Kidney epithelial cell (primary cell): ENCODE data around the gene NAP1L5. TPM values are rescaled to one million over a fixed set of nuclear protein-coding genes. Genes with fewer than 3 reads are reported as not detected.

ENCODE experiments used
- DNase-seq: peaks from one replicate; pipeline ENCODE4 v3.0.0-alpha.2; 2010; ENCODE audit warnings: low read depth
- H3K27me3 ChIP-seq: 2 replicates; pipeline ENCODE4 v1.6.0; 2011; ENCODE audit warnings: low read length; ENCODE audit not compliant: control insufficient read depth, insufficient read depth
- H3K36me3 ChIP-seq: 2 replicates; pipeline ENCODE4 v1.5.1; 2011; ENCODE audit warnings: low read length; ENCODE audit not compliant: control insufficient read depth, insufficient read depth
- H3K4me3 ChIP-seq: 2 replicates; pipeline ENCODE4 v1.5.1; 2011; ENCODE audit warnings: low read depth, mild to moderate bottlenecking, control low read depth, low read length
- total RNA-seq: library from RNA; depleted of rRNA; stranded (reverse); fragments of >200 nt; gene quantifications from 2 replicates; pipeline ENCODE4 v1.2.3, GENCODE V29; 2015
- TF ChIP-seq, protein P1 (sequence below): IDR thresholded peaks from 2 replicates; pipeline ENCODE4 v1.5.1; 2011; ENCODE audit warnings: mild to moderate bottlenecking, moderate library complexity, low read length, control low read depth, inconsistent platforms; ENCODE audit not compliant: insufficient read depth, poor library complexity, severe bottlenecking

The NAP1L5 gene
- total RNA-seq, 1 donor from 2014 or later = 0.96 TPM

DNA sequence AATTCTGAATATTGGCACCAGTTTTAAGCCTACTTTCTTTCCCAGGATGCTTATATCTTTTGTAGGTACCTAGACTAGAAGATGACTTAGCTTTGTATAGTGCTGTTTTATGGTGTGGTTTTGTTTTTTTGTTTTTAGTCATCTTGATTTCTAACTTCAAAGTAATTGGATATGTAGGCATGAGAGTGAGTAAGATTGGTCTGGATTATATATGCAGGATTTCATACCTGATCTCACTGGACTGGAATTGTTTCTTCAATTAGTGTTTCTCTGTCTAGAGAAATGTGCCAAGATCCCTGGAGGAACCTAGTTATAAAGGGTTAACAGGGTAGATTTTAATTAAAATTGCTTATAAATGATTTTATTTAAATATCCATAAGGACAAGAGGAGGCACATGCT is 23.1 kb downstream of the NAP1L5 start:
- Histone ChIP-seq H3K36me3 (no peaks in the 10 kb centered on the region), H3K4me3 (no peak overlapping the region), H3K27me3 (no peaks in the 10 kb centered on the region)
- TF ChIP-seq, protein P1, sequence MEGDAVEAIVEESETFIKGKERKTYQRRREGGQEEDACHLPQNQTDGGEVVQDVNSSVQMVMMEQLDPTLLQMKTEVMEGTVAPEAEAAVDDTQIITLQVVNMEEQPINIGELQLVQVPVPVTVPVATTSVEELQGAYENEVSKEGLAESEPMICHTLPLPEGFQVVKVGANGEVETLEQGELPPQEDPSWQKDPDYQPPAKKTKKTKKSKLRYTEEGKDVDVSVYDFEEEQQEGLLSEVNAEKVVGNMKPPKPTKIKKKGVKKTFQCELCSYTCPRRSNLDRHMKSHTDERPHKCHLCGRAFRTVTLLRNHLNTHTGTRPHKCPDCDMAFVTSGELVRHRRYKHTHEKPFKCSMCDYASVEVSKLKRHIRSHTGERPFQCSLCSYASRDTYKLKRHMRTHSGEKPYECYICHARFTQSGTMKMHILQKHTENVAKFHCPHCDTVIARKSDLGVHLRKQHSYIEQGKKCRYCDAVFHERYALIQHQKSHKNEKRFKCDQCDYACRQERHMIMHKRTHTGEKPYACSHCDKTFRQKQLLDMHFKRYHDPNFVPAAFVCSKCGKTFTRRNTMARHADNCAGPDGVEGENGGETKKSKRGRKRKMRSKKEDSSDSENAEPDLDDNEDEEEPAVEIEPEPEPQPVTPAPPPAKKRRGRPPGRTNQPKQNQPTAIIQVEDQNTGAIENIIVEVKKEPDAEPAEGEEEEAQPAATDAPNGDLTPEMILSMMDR = no peak
- DNase-seq = no peak

DNA sequence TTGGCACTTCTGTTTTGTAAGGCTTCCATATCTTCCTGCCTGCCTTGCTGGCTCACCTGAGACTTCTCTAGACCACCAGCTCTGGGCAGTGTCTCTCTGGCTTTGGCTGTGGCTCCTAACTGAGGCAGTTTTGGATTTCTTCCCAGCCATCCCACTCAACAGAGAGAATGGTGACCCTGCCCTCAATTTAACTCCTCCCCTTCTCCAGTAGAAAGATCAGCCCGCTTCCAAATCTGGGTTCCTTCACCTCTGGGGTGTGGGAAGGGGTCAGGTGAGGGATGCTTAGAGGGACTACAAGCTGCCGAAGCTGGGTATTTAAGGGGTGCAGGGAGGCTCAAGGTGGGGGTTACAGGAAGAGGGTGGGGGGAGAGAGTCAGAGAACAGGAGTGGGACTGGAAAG is 23.7 kb downstream of the NAP1L5 start:
- Histone ChIP-seq H3K27me3 (no peaks in the 10 kb centered on the region), H3K4me3 (no peak overlapping the region), H3K36me3 (no peaks in the 10 kb centered on the region)
- TF ChIP-seq, protein P1 = no peak
- no peak for DNase-seq

DNA sequence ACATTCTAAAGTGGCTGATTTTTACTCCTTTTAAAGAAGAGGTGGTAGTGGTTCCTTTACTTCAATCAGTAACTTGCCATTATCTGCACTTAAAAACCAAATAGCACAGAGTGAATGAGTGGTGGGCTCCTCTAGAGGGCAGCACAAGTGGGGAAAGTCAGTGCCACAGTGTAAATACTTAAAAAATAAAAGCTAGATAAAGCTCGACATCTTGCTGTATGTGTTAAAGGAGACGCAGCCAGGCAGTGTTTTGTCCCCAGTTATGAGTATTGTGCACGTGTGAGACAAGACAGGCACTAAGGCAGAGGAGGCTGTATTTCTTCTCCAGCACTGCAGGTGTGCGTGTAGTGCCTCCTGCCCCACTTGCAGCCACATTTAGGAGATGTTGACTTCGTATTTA is 24.6 kb downstream of the NAP1L5 start:
- Histone ChIP-seq H3K4me3 (no peak overlapping the region), H3K27me3 (no peaks in the 10 kb centered on the region), H3K36me3 (no peaks in the 10 kb centered on the region)
- no peak for DNase-seq
- TF ChIP-seq, protein P1 = peak; percentile 78

DNA sequence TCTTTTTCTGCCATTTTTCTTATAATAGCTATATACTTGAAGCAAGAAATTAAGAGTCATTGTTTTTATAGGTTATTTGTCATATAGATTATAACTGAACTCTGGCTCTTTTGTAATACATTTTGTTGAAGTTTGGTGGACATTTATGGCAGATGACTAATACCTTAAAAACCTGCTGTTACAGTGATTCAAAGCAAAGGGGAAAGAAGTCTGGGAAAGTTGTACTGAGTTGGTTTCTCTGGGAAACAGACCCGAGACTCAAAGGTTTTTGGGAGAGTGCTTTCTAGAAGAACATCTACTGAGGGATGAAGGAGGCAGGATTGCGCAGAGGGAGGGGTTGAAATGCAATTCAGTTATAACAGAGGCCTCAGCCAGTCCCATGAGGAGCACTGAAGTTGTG is 35.9 kb downstream of the NAP1L5 start:
- H3K27me3 ChIP-seq = no peaks in the 10 kb centered on the region
- no peaks in the 10 kb centered on the region for H3K36me3 ChIP-seq
- no peak for DNase-seq
- TF ChIP-seq, protein P1 = no peak
- H3K4me3 ChIP-seq = no peak overlapping the region

DNA sequence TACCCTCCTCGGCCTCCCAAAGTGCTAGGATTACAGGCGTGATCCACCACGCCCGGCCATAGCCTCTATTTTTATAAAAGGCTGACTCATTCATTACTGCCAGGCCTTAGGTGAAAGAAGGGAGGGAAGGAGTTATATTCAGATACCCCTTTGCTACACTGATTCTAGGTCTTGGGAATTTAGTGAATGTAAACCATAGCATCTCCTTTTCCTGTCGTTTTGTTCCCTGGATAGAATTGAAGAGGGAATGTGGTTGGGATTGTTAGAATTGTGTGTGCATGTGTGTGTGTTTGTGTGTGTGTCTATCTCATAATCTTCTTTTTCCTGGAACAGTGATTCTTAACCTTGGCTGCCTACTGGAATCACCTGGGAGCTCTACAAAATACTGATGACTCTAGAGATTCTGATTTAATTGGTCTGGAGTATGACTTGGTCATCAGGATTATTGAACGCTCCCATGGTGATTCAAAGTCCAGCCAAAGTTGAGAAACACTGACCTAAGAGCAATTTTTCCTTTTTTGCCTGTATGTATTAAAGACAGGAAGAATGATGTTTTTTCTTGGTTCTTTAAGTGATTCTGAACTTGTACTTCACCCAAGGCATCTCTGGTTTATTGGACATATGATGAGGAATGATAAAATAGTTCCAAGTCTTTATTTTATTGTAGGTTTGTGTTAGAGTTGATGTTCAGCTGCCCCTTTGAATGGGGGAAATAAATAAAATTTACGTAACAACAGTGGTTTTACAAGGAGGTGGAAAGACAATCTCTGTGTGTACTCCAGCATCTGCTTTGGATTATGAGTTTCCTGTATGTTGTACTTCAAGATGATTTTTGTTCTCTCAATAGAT is 37.0 kb downstream of the NAP1L5 start:
- DNase-seq = no peak
- TF ChIP-seq, protein P1 = no peak
- no peak overlapping the region for H3K4me3 ChIP-seq
- no peaks in the 10 kb centered on the region for H3K36me3 ChIP-seq
- H3K27me3 ChIP-seq = no peaks in the 10 kb centered on the region

DNA sequence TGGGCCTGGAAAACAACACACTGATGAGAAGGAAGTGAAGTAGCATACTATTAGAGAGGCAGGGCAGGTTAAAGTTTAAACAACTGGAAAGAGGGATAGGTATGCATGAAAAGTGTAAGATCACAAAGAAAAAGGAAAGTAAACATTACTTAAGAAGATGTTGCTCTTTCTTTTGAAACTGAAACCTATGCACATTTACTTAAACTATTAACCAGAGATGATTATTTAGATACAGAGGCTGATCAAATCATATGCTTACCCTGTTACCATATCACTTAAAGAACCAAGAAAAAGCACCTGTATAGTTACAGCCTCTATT is 37.8 kb downstream of the NAP1L5 start:
- Histone ChIP-seq H3K4me3 (no peak overlapping the region), H3K27me3 (no peaks in the 10 kb centered on the region), H3K36me3 (no peaks in the 10 kb centered on the region)
- DNase-seq = no peak
- TF ChIP-seq, protein P1 = no peak
